GM12864 (cell line): Measurements from ENCODE around the gene OR13J1.

Source experiments
- DNase-seq: peaks from one replicate; pipeline ENCODE4 v3.0.0-alpha.2; 2011; ENCODE audit warnings: low read depth
- H3K4me3 ChIP-seq: 2 replicates; pipeline ENCODE4 v1.5.1; 2011; ENCODE audit warnings: mild to moderate bottlenecking, low read depth, low read length, control low read depth
- TF ChIP-seq, protein P1 (sequence below): IDR thresholded peaks from 2 replicates; pipeline ENCODE4 v1.5.1; 2011; ENCODE audit warnings: low read depth, mild to moderate bottlenecking, moderate library complexity, low read length, control low read depth, inconsistent platforms; ENCODE audit errors: missing control alignments

Gene OR13J1

DNA sequence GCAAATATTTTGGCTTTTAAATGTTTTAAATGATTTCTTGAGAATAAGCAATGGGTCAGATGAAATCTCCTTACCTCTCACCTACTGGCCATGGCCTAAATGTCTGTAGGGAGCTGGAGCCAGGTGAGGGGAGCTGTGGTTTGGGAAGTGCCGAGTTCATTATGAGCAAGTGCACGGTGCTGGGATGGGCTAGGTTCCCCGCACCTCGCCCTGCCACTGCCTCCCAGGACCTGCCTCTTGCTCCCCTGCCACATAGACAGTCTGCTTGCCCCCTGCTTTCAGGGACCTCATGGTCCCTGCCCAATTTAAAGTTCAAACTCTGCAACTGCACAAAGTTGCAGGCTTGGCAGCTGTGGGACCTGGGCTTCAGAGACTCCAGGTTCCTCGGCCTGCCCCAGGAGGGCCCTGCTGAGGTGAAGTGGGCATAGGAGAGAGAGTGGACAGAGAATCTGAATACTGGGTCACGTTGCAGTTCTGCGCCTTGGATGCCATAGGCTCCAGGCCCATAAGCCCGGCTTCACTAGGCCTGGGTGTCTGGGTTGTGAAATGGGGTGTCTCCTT lies 5.4 kb downstream of the OR13J1 start:
- TF ChIP-seq, protein P1, sequence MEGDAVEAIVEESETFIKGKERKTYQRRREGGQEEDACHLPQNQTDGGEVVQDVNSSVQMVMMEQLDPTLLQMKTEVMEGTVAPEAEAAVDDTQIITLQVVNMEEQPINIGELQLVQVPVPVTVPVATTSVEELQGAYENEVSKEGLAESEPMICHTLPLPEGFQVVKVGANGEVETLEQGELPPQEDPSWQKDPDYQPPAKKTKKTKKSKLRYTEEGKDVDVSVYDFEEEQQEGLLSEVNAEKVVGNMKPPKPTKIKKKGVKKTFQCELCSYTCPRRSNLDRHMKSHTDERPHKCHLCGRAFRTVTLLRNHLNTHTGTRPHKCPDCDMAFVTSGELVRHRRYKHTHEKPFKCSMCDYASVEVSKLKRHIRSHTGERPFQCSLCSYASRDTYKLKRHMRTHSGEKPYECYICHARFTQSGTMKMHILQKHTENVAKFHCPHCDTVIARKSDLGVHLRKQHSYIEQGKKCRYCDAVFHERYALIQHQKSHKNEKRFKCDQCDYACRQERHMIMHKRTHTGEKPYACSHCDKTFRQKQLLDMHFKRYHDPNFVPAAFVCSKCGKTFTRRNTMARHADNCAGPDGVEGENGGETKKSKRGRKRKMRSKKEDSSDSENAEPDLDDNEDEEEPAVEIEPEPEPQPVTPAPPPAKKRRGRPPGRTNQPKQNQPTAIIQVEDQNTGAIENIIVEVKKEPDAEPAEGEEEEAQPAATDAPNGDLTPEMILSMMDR = no peak
- no peak for DNase-seq
- H3K4me3 ChIP-seq = no peak overlapping the region

DNA sequence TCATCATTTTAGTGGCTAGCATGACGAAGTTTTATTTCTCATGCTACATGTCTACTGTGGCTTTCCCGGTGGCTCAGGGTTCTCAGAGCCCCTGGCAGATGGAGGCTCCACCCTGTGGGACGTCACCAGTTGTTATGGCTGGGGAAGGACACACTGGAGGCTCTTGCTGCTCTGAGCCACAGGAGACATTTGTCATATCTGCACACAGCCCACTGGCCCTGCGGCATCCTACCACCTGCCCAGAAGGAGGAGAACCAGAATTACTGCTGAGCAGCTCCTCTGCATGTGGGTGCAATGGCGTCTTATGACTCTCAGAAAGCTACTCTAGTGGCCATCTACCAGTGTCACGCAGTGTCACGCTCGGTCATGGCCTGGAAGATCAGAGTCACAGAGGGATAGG lies 6.6 kb downstream of the OR13J1 start:
- TF ChIP-seq, protein P1 = no peak
- no peak for DNase-seq
- no peak overlapping the region for H3K4me3 ChIP-seq

DNA sequence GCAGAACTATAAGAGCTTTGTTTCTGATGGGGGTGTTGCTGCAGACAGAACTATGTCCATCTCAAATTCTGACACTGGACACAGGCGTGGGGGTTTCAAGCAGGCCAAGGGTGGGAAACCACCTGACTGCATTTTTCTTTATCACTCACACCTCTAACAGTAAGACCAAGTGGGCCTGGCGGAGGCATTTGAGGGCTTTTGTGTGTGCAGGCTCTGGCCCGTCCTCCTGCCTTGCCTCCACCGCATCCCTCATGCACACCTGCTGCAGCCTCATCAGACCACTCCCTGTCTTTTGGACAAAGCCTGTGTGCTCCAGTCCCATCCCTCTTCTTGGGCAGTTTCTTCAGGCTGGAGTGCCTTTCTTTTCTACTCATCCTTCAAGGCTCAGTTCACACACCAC lies 7.9 kb downstream of the OR13J1 start:
- TF ChIP-seq, protein P1 = no peak
- H3K4me3 ChIP-seq = no peak overlapping the region
- DNase-seq = no peak

DNA sequence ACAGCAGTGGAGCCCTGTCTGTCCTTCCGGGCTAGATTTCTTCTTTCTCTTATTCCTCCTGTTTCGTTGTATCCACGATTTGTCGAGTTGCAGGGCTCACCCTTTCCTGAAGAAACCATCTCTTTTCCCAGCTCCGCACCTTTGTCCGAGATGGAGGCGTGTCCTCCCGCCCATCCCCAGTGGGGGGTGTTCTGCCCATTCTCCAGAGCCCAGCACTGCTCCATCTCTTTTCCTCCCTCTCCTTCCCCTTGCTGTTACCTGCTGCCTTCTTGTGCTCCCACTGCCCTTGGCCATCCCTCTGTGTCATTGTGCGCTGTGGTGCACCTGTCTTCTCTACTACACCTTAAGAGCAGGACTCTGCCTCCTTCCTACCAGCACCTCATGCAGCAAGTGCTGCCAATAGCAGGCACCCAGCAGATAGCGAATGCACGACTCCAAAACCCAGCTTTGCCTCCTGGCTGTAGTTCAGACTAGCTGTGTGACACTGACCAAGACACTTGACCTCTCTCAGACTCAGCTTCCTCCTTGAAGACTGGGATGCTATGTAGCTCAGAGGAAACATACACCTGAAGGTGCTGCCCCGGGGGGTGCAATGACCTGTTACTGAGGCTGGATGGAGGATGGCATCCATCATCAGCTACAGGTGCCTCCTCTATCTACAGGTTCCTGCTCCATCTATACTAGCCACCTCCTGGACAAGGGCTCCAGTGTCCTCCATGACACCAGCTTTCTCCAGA lies 8.9 kb downstream of the OR13J1 start:
- DNase-seq = no peak
- no peak overlapping the region for H3K4me3 ChIP-seq
- TF ChIP-seq, protein P1 = no peak

DNA sequence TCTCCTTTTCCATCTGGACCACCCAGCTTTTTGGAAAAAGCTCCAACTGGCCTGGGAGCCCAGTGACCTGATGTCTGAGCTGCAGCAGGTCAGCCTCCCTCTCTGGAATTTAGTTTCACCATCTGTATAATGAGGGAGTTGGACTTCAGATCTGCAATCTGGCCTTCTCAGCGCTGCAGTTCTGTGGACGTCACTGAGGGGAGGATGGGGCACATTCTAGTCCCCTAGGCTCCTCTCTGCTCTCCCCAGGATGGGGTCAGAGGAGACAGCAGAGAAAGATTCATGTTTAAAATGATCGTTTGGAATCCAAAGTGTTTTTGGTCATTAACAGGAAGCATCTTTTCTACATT lies 10.2 kb downstream of the OR13J1 start:
- H3K4me3 ChIP-seq = no peak overlapping the region
- TF ChIP-seq, protein P1 = no peak
- no peak for DNase-seq

DNA sequence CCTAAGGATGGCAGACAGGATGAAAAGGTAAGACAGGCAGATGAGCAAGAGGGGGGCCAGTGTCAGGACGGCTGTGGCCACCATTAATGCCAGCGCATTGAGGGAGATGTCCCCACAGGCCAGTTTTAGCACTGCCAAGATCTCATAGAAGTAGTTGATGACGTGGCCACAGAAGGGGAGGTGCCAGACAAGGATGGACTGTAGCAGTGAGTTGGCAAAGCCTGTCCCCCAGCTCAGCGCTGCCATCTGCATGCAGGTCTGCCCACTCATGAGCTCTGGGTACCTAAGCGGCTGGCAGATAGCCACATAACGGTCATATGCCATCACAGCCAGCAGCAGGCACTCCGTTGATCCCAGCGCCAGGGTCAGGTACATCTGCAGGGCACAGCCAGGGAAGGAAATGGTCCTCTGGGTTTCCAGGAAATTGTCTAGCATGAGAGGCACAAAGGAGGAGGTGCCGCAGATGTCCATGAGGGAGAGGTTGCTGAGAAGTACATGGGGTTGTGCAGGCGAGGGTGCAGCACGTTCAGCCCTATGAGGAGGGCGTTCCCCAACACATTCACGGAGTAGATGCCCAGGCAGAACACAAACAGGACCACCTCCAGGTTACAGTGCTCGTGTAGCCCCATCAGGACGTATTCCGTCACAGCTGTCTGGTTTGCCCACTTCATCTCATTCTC lies 10.8 kb downstream of the OR13J1 start:
- no peak overlapping the region for H3K4me3 ChIP-seq
- DNase-seq = no peak
- TF ChIP-seq, protein P1 = no peak

DNA sequence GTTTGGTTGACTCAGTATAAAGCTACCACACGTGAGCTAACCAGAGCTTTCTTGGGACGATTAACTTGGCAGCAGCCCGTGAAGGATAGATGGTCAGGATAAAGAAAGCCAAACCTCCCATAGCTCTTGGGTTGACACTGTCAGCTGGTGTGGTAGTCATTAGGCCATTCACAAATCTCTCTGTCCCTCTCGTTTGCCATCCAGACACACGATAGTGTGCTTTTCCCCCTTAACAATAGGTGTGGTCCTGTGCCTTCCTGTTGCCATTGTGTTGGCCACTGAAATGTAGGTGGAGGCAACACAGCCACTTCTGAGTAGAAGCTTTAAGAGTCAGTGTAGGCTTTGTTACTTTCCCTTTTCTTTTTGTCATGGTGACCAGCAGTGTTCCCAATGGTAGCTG lies 11.7 kb downstream of the OR13J1 start:
- TF ChIP-seq, protein P1 = no peak
- DNase-seq = no peak
- no peak overlapping the region for H3K4me3 ChIP-seq
